ENCODE measurements around the gene GNPAT.

The GNPAT gene

GRCh38 chr1:231234506-231234905 lies 6.5 kb upstream of the GNPAT start:
- H3K9me2 ChIP-seq (ENCODE audit: low read depth, low read length) = no peaks in the 10 kb centered on the region
- TF ChIP-seq CTCF (IDR thresholded peaks at IDR 0.05; ENCODE audit: low read length) = no peak
- no peak for TF ChIP-seq EZH2 (IDR thresholded peaks at IDR 0.05; ENCODE audit: borderline replicate concordance, low read length)
- H3F3A ChIP-seq (ENCODE audit: insufficient read depth, low read length) = no peaks in the 10 kb centered on the region
- peaks cover 69% of the 10 kb centered on the region for H3K36me3 ChIP-seq (ENCODE audit: insufficient read depth, low read length)
- H3K79me2 ChIP-seq (ENCODE audit: insufficient read depth, low read length) = peaks cover 9% of the 10 kb centered on the region; the same call in 1 of the 2 replicates
- H3K4me3 ChIP-seq (ENCODE audit: low read depth, low read length, poor library complexity, severe bottlenecking) = no peak overlapping the region
- H3K27ac ChIP-seq (ENCODE audit: low read depth, low read length, poor library complexity, severe bottlenecking) = no peak overlapping the region
- no peak overlapping the region for H2AFZ ChIP-seq (ENCODE audit: low read length)
- no peak overlapping the region for H3K9ac ChIP-seq (ENCODE audit: low read length)
- no peaks in the 10 kb centered on the region for H4K20me1 ChIP-seq (ENCODE audit: insufficient read depth, low read length)
- H3K4me2 ChIP-seq (ENCODE audit: low read length) = no peak overlapping the region
- H3K9me3 ChIP-seq (ENCODE audit: low read length) = no peaks in the 10 kb centered on the region
- H3K27me3 ChIP-seq (ENCODE audit: insufficient read depth, low read length) = no peaks in the 10 kb centered on the region
- peaks cover 13% of the 10 kb centered on the region for H3K4me1 ChIP-seq (ENCODE audit: insufficient read depth, low read length, severe bottlenecking)

GRCh38 chr1:231235526-231236207 lies 5.3 kb upstream of the GNPAT start:
- Histone ChIP-seq H3K9me2 (ENCODE audit: low read depth, low read length) (no peaks in the 10 kb centered on the region), H3K4me2 (ENCODE audit: low read length) (no peak overlapping the region), H4K20me1 (ENCODE audit: insufficient read depth, low read length) (no peaks in the 10 kb centered on the region), H3K27ac (ENCODE audit: low read depth, low read length, poor library complexity, severe bottlenecking) (no peak overlapping the region), H3K9ac (ENCODE audit: low read length) (no peak overlapping the region), H3K27me3 (ENCODE audit: insufficient read depth, low read length) (no peaks in the 10 kb centered on the region), H3K79me2 (ENCODE audit: insufficient read depth, low read length) (peaks cover 19% of the 10 kb centered on the region), H3K9me3 (ENCODE audit: low read length) (no peaks in the 10 kb centered on the region), H2AFZ (ENCODE audit: low read length) (no peak overlapping the region), H3K4me3 (ENCODE audit: low read depth, low read length, poor library complexity, severe bottlenecking) (no peak overlapping the region), H3K4me1 (ENCODE audit: insufficient read depth, low read length, severe bottlenecking) (peaks cover 22% of the 10 kb centered on the region), H3F3A (ENCODE audit: insufficient read depth, low read length) (no peaks in the 10 kb centered on the region), H3K36me3 (ENCODE audit: insufficient read depth, low read length) (peaks cover 59% of the 10 kb centered on the region)
- TF ChIP-seq EZH2 (IDR thresholded peaks at IDR 0.05; ENCODE audit: borderline replicate concordance, low read length) (no peak), CTCF (IDR thresholded peaks at IDR 0.05; ENCODE audit: low read length) (no peak)

GRCh38 chr1:231236208-231236591 lies 4.8 kb upstream of the GNPAT start:
- Histone ChIP-seq H3K4me3 (ENCODE audit: low read depth, low read length, poor library complexity, severe bottlenecking) (no peak overlapping the region), H3K9me3 (ENCODE audit: low read length) (no peaks in the 10 kb centered on the region), H3K4me1 (ENCODE audit: insufficient read depth, low read length, severe bottlenecking) (peaks cover 22% of the 10 kb centered on the region), H3K27me3 (ENCODE audit: insufficient read depth, low read length) (no peaks in the 10 kb centered on the region), H3K79me2 (ENCODE audit: insufficient read depth, low read length) (peaks cover 19% of the 10 kb centered on the region), H3K9ac (ENCODE audit: low read length) (no peak overlapping the region), H4K20me1 (ENCODE audit: insufficient read depth, low read length) (no peaks in the 10 kb centered on the region), H3K36me3 (ENCODE audit: insufficient read depth, low read length) (peaks cover 53% of the 10 kb centered on the region), H3F3A (ENCODE audit: insufficient read depth, low read length) (no peaks in the 10 kb centered on the region), H3K4me2 (ENCODE audit: low read length) (no peak overlapping the region), H3K27ac (ENCODE audit: low read depth, low read length, poor library complexity, severe bottlenecking) (no peak overlapping the region), H2AFZ (ENCODE audit: low read length) (no peak overlapping the region), H3K9me2 (ENCODE audit: low read depth, low read length) (no peaks in the 10 kb centered on the region)
- no peak for TF ChIP-seq CTCF (IDR thresholded peaks at IDR 0.05; ENCODE audit: low read length)
- TF ChIP-seq EZH2 (IDR thresholded peaks at IDR 0.05; ENCODE audit: borderline replicate concordance, low read length) = no peak
